HepG2 (cell line): Measurements from ENCODE around the gene MXRA8. TPM values are rescaled to one million over a fixed set of nuclear protein-coding genes. Genes with fewer than 3 reads are reported as not detected.

Source experiments
- ATAC-seq: fragments of 200-7000 bp; cut with Tn5 transposase; 3 replicates; pipeline ENCODE4 v1.9.1; 2020; ENCODE audit warnings: mild to moderate bottlenecking, moderate library complexity
- BruUV-seq: library from RNA; stranded (reverse); fragments of 400-500 nt; replicated peaks from 2 replicates; lab custom pipeline; 2021; lab: Mats Ljungman, UMichigan
- CTCF ChIA-PET: fragments of 300-600 bp; formaldehyde crosslinking; extraction: SDS; loops from one replicate; lab custom pipeline; 2021; ENCODE audit warnings: low total read pairs, inconsistent platforms, low intra/inter-chr PET ratio; lab: Yijun Ruan, JAX
- POLR2A ChIA-PET: fragments of 350-600 bp; sonication (Branson Sonifier 250); formaldehyde crosslinking; loops from one replicate; lab custom pipeline; 2020; ENCODE audit warnings: antibody characterized with exemption, inconsistent platforms; lab: Yijun Ruan, JAX
- DNase-seq: peaks from one replicate; pipeline ENCODE4 v3.0.0-alpha.2; 2015; ENCODE audit warnings: low spot score
- FAIRE-seq: peaks from 3 replicates; lab custom pipeline; 2011; peaks lifted over from hg19 to GRCh38; lab: Jason Lieb, UNC
- H2AFZ ChIP-seq: one replicate; pipeline ENCODE4 v1.6.1; 2011; ENCODE audit warnings: low read length, inconsistent platforms
- H3K27ac ChIP-seq: fragments of 300-600 bp; 3 replicates; pipeline ENCODE4 v1.8.0; 2011; ENCODE audit warnings: mixed run types, mild to moderate bottlenecking, mixed read lengths, low read length, inconsistent platforms; ENCODE audit not compliant: insufficient read depth; ENCODE audit errors: extremely low read length
- H3K27me3 ChIP-seq, 2 experiments: fragments of 200-600 bp in 1 of 2; 2 replicates in 1 of 2; 3 replicates in 1 of 2; pipeline versions ENCODE4 v1.6.0 to v1.8.0; 2011; ENCODE audit warnings: low read length in 2 of 2, mild to moderate bottlenecking in 2 of 2, moderate library complexity in 2 of 2, inconsistent platforms in 1 of 2; ENCODE audit not compliant: insufficient read depth in 2 of 2, control insufficient read depth in 1 of 2
- H3K36me3 ChIP-seq, 2 experiments: fragments of 200-600 bp in 1 of 2; replicated peaks in 1 of 2; 2 replicates in 1 of 2; 3 replicates in 1 of 2; pipeline versions ENCODE4 v1.5.1 to v1.8.0; 2011; ENCODE audit warnings: low read length in 2 of 2, inconsistent platforms in 1 of 2; ENCODE audit not compliant: insufficient read depth in 2 of 2, control insufficient read depth in 1 of 2
- H3K4me1 ChIP-seq: 2 replicates; pipeline ENCODE4 v1.5.1; 2012; ENCODE audit warnings: low read length, inconsistent platforms; ENCODE audit not compliant: insufficient read depth
- H3K4me2 ChIP-seq: 2 replicates; pipeline ENCODE4 v1.6.0; 2011; ENCODE audit warnings: low read depth, low read length, inconsistent platforms
- H3K4me3 ChIP-seq, 3 experiments: fragments of 200-600 bp in 1 of 3; sonication (generic), shearing (Covaris generic) in 1 of 3; replicated peaks in 1 of 3; 2 replicates each; pipeline ENCODE4 v1.5.1; 2011 to 2016; ENCODE audit warnings: low read length in 3 of 3, inconsistent platforms in 2 of 3, low read depth in 2 of 3, mild to moderate bottlenecking in 2 of 3, control low read depth in 1 of 3, mixed read lengths in 1 of 3; ENCODE audit not compliant: insufficient read depth in 1 of 3
- H3K79me2 ChIP-seq: one replicate; pipeline ENCODE4 v1.6.1; 2011; ENCODE audit warnings: low read length, inconsistent platforms; ENCODE audit not compliant: insufficient read depth
- H3K9ac ChIP-seq: 2 replicates; pipeline ENCODE4 v1.6.0; 2011; ENCODE audit warnings: mild to moderate bottlenecking, low read depth, low read length, inconsistent platforms; ENCODE audit not compliant: insufficient read depth
- H3K9me3 ChIP-seq: 2 replicates; pipeline ENCODE4 v1.5.1; 2012; ENCODE audit warnings: mild to moderate bottlenecking, low read length
- H4K20me1 ChIP-seq: 2 replicates; pipeline ENCODE4 v1.6.0; 2011; ENCODE audit warnings: inconsistent platforms, mild to moderate bottlenecking, low read length, moderate library complexity; ENCODE audit not compliant: insufficient read depth
- CAMTA2 ChIP-seq: sonication (generic); formaldehyde crosslinking; IDR thresholded peaks from 2 replicates; pipeline ENCODE4 v1.4.0; 2020; ENCODE audit warnings: mild to moderate bottlenecking, missing genetic modification reagents, borderline replicate concordance
- GLI4 ChIP-seq: sonication (generic); formaldehyde crosslinking; IDR thresholded peaks from 2 replicates; pipeline ENCODE4 v1.5.1; 2020; ENCODE audit warnings: missing genetic modification reagents, mild to moderate bottlenecking, moderate library complexity, borderline replicate concordance
- NONO ChIP-seq, 2 experiments: fragments of 450-650 bp in 1 of 2; sonication (generic) in 1 of 2; formaldehyde crosslinking in 1 of 2; IDR thresholded peaks in 1 of 2; conservative IDR thresholded peaks in 1 of 2; 2 replicates each; pipeline versions ENCODE4 v1.6.1 to v1.8.0; 2017 to 2022; ENCODE audit warnings: mild to moderate bottlenecking in 1 of 2, missing genetic modification reagents in 1 of 2, moderate library complexity in 1 of 2
- SUZ12 ChIP-seq: fragments of 150-350 bp; IDR thresholded peaks from 2 replicates; pipeline ENCODE4 v1.6.1; 2014; ENCODE audit warnings: low read depth, low read length
- ZBTB7A ChIP-seq: sonication (generic); formaldehyde crosslinking; IDR thresholded peaks from 2 replicates; pipeline ENCODE4 v1.8.0; 2022; ENCODE audit warnings: mild to moderate bottlenecking, missing genetic modification reagents
- ZFX ChIP-seq: sonication (generic); formaldehyde crosslinking; IDR thresholded peaks from 2 replicates; pipeline ENCODE4 v1.4.0; 2020; ENCODE audit warnings: mild to moderate bottlenecking, low read depth, missing genetic modification reagents, moderate library complexity
- ZNF251 ChIP-seq: sonication (generic); formaldehyde crosslinking; IDR thresholded peaks from 2 replicates; pipeline ENCODE4 v1.9.0; 2021; ENCODE audit warnings: mild to moderate bottlenecking, missing genetic modification reagents
- ZNF335 ChIP-seq: sonication (generic); formaldehyde crosslinking; IDR thresholded peaks from 2 replicates; pipeline ENCODE4 v1.4.0; 2020; ENCODE audit warnings: missing genetic modification reagents
- ZNF782 ChIP-seq: sonication (generic); formaldehyde crosslinking; IDR thresholded peaks from 2 replicates; pipeline ENCODE4 v1.4.0; 2020; ENCODE audit warnings: missing genetic modification reagents, mild to moderate bottlenecking, borderline replicate concordance
- ZNF839 ChIP-seq: sonication (generic); formaldehyde crosslinking; IDR thresholded peaks from 2 replicates; pipeline ENCODE4 v1.4.0; 2020; ENCODE audit warnings: missing genetic modification reagents, mild to moderate bottlenecking, borderline replicate concordance
- ZSCAN9 ChIP-seq: IDR thresholded peaks from 2 replicates; pipeline ENCODE4 v1.6.1; 2016; ENCODE audit warnings: borderline replicate concordance
- WGBS: methylation state at CpG from one replicate; pipeline ENCODE4 v1.1.6; 2017; ENCODE audit warnings: low lambda C conversion rate; 5-methylcytosine and 5-hydroxymethylcytosine counted together
- in situ Hi-C: cut with HindIII; loops from 2 replicates; pipeline ENCODE4 v1.10.0; 2017; ENCODE audit warnings: low pct_unique_long_range_greater_than_20kb; ENCODE audit not compliant: extremely low pct_ligation_motif_present
- intact Hi-C: fragments of 100-400 bp; cut with micrococcal nuclease; formaldehyde crosslinking; loops from one replicate; pipeline ENCODE4 v1.10.0; 2022; ENCODE audit not compliant: unreplicated experiment
- polyA plus RNA-seq, 8 experiments: library from polyadenylated mRNA; depleted of rRNA in 3 of 8; stranded (reverse) in 7 of 8; unstranded in 1 of 8; fragments of >200 nt; fragmentation: Illumina TruSeq in 4 of 8; extraction: Trizol in 4 of 8; gene quantifications; 2 replicates each; pipeline versions ENCODE4 v1.2.1 to v1.2.3, GENCODE V29; 2011 to 2016; ENCODE audit warnings: low read depth in 4 of 8, missing spikeins in 1 of 8, mixed read lengths in 1 of 8; ENCODE audit not compliant: insufficient read depth in 1 of 8
- total RNA-seq, 5 experiments: library from RNA; depleted of rRNA; stranded (reverse); fragments of >200 nt; fragmentation: Illumina TruSeq; extraction: Trizol; gene quantifications; 2 replicates each; pipeline ENCODE4 v1.2.3, GENCODE V29; 2016; ENCODE audit warnings: low read depth in 1 of 5
- TF ChIP-seq, protein P1 (sequence below): sonication (generic); formaldehyde crosslinking; conservative IDR thresholded peaks from 2 replicates; pipeline ENCODE4 v1.8.0; 2022; ENCODE audit warnings: missing genetic modification reagents
- TF ChIP-seq, protein P2 (sequence below): sonication (generic); formaldehyde crosslinking; conservative IDR thresholded peaks from 2 replicates; pipeline ENCODE4 v1.4.0; 2020; ENCODE audit warnings: mild to moderate bottlenecking, missing genetic modification reagents, moderate library complexity
- TF ChIP-seq, protein P3 (sequence below): sonication (generic); formaldehyde crosslinking; IDR thresholded peaks from 2 replicates; pipeline ENCODE4 v1.8.0; 2022; ENCODE audit warnings: mild to moderate bottlenecking, missing genetic modification reagents, moderate library complexity
- TF ChIP-seq, protein P4 (sequence below): sonication (generic); formaldehyde crosslinking; IDR thresholded peaks from 2 replicates; pipeline ENCODE4 v1.8.0; 2022; ENCODE audit warnings: mild to moderate bottlenecking, missing genetic modification reagents, borderline replicate concordance

The MXRA8 gene
- total and polyA plus RNA-seq, 2 of the 13 experiments (the other 11 are each of a cell fraction or from before 2014, with no cell fraction given): 19.8 to 44.8 TPM

DNA sequence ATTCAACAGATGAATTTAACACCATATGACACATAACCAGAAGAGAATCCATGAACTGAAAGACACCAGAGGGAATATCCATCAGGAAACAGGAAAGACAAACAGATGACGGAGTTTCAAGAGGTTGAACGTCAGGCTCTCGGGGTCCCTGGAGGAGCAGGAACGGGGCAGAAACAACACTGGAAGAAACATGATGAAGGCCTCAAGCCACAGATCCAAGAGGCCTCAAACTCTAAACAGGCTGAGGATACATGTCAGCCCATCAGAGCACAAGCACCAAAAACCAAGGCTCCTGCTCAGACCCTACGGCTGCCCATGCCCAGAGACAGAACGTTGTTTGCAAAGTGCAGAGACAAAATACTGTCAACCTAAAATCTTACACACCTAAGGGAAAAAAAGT, 40.9 kb downstream of the MXRA8 start:
- H3K4me1 ChIP-seq: peaks cover 6% of the 10 kb centered on the region; the same call in 1 of the 2 replicates
- TF ChIP-seq, protein P1, sequence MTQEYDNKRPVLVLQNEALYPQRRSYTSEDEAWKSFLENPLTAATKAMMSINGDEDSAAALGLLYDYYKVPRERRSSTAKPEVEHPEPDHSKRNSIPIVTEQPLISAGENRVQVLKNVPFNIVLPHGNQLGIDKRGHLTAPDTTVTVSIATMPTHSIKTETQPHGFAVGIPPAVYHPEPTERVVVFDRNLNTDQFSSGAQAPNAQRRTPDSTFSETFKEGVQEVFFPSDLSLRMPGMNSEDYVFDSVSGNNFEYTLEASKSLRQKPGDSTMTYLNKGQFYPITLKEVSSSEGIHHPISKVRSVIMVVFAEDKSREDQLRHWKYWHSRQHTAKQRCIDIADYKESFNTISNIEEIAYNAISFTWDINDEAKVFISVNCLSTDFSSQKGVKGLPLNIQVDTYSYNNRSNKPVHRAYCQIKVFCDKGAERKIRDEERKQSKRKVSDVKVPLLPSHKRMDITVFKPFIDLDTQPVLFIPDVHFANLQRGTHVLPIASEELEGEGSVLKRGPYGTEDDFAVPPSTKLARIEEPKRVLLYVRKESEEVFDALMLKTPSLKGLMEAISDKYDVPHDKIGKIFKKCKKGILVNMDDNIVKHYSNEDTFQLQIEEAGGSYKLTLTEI: no peak
- TF ChIP-seq ZNF335 (CRISPR knock-in tag) (no peak), ZFX (CRISPR knock-in tag) (no peak), SUZ12 (no peak), GLI4 (CRISPR knock-in tag) (no peak), ZNF251 (CRISPR knock-in tag) (no peak), ZNF839 (CRISPR knock-in tag) (no peak), ZBTB7A (CRISPR knock-in tag) (no peak), ZNF782 (CRISPR knock-in tag) (no peak), NONO (IDR thresholded peaks at IDR 0.05) (no peak), NONO (CRISPR knock-in tag; conservative IDR thresholded peaks at IDR 0.05) (no peak), CAMTA2 (CRISPR knock-in tag) (no peak), ZSCAN9 (CRISPR knock-in tag) (no peak)
- TF ChIP-seq, protein P2, sequence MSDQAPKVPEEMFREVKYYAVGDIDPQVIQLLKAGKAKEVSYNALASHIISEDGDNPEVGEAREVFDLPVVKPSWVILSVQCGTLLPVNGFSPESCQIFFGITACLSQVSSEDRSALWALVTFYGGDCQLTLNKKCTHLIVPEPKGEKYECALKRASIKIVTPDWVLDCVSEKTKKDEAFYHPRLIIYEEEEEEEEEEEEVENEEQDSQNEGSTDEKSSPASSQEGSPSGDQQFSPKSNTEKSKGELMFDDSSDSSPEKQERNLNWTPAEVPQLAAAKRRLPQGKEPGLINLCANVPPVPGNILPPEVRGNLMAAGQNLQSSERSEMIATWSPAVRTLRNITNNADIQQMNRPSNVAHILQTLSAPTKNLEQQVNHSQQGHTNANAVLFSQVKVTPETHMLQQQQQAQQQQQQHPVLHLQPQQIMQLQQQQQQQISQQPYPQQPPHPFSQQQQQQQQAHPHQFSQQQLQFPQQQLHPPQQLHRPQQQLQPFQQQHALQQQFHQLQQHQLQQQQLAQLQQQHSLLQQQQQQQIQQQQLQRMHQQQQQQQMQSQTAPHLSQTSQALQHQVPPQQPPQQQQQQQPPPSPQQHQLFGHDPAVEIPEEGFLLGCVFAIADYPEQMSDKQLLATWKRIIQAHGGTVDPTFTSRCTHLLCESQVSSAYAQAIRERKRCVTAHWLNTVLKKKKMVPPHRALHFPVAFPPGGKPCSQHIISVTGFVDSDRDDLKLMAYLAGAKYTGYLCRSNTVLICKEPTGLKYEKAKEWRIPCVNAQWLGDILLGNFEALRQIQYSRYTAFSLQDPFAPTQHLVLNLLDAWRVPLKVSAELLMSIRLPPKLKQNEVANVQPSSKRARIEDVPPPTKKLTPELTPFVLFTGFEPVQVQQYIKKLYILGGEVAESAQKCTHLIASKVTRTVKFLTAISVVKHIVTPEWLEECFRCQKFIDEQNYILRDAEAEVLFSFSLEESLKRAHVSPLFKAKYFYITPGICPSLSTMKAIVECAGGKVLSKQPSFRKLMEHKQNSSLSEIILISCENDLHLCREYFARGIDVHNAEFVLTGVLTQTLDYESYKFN (CRISPR knock-in tag): no peak
- TF ChIP-seq, protein P3, sequence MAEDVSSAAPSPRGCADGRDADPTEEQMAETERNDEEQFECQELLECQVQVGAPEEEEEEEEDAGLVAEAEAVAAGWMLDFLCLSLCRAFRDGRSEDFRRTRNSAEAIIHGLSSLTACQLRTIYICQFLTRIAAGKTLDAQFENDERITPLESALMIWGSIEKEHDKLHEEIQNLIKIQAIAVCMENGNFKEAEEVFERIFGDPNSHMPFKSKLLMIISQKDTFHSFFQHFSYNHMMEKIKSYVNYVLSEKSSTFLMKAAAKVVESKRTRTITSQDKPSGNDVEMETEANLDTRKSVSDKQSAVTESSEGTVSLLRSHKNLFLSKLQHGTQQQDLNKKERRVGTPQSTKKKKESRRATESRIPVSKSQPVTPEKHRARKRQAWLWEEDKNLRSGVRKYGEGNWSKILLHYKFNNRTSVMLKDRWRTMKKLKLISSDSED (CRISPR knock-in tag): no peak
- TF ChIP-seq, protein P4, sequence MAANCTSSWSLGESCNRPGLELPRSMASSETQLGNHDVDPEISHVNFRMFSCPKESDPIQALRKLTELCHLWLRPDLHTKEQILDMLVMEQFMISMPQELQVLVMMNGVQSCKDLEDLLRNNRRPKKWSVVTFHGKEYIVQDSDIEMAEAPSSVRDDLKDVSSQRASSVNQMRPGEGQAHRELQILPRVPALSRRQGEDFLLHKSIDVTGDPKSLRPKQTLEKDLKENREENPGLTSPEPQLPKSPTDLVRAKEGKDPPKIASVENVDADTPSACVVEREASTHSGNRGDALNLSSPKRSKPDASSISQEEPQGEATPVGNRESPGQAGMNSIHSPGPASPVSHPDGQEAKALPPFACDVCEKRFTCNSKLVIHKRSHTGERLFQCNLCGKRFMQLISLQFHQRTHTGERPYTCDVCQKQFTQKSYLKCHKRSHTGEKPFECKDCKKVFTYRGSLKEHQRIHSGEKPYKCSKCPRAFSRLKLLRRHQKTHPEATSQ (CRISPR knock-in tag): no peak
- intact Hi-C loops (no loop called here), in situ Hi-C loops (no loop called here)
- WGBS: 94% methylated on average over 6 of the region's 6 CpGs
- no peak overlapping the region for H3K27ac ChIP-seq
- peaks cover 19 to 58% of the 10 kb centered on the region in 2 experiments; a peak in 4 of 5 replicates for H3K36me3 ChIP-seq
- ChIA-PET CTCF (no interaction called here), POLR2A (no interaction called here)
- no peak for FAIRE-seq
- H3K9me3 ChIP-seq: no peaks in the 10 kb centered on the region
- H3K9ac ChIP-seq: no peak overlapping the region
- no peak overlapping the region for H2AFZ ChIP-seq
- H4K20me1 ChIP-seq: peaks cover 5% of the 10 kb centered on the region; the same call in 1 of the 2 replicates
- BruUV-seq: TSS peak; percentile 51
- H3K27me3 ChIP-seq: no peaks in the 10 kb centered on the region
- H3K79me2 ChIP-seq: peaks cover 24% of the 10 kb centered on the region
- no peak overlapping the region for H3K4me3 ChIP-seq
- DNase-seq: no peak
- H3K4me2 ChIP-seq: no peak overlapping the region
- ATAC-seq: no peak
